HG02885 (cell line): ENCODE measurements around the gene UIMC1.
"Not testable (repeated sequence)": the region's sequence is repeated elsewhere in the genome, so short reads cannot be mapped to it uniquely, and the experiment has no call there.

Source experiments
- ATAC-seq: cut with Tn5 transposase; IDR thresholded peaks from one replicate; pipeline ENCODE4 v1.9.1; 2021; ENCODE audit warnings: mild to moderate bottlenecking; ENCODE audit not compliant: unreplicated experiment, poor library complexity

The UIMC1 gene

DNA sequence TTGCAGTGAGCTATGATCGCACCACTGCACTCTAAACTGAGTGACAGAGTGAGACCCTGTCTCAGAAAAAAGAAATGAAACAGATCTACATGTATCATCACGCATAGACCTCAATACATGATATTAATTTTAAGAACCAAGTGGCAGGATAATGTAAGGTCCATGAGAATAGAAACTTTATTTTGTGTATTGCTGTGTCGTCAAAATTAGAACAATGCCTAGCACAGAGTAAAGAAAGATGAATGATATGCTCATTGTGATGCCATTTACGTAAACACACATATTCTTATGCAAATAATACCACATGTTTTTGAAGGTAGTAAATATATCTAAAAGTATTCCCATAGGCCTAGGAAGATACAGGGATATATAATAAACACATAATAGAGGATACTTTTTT, 3.6 kb upstream of the UIMC1 start:
- ATAC-seq, result no peak

DNA sequence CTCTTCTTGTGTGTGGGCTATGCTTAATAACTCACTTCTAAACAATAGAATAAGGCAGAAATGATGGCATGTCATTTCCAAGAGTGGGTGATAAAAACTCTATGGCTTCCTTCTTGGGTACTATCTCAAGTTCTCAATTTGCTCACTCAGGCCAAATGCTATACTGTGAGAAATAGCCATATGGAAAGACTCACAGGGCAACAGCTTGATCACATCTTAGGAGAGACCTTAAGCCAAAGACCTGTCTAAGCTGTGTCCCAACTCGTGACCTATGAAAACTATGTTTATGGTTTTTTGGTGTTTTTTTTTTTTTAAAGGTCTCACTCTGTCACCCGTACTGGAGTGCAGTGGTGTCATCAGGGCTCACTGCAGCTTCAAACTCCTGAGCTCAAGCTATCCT, 2.1 kb upstream of the UIMC1 start:
- no peak for ATAC-seq

GRCh38 chr5:177005619-177006264, 837 bp downstream of the UIMC1 start:
- ATAC-seq, result peak; percentile 47

DNA sequence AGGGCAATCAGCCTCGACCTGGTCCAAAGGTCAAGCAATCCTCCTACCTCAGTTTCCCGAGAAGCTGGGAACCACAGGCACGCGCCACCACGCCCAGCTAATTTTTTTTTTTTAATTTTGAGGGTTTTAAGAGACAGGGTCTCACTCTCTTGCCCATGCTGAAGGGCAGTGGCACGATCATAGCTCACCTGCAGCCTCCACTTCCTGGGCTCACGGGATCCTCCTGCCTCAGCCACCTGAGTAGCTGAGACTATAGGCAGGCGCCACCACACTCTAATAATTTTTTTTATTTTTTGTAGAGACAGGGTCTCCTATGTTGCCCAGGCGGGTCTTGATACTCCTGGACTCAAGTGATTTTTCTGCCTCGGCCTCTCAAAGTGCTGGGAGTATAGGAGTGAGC, 1.6 kb downstream of the UIMC1 start:
- no peak for ATAC-seq

- ATAC-seq, result no peak
Measured at GRCh38 chr5:177003649-177004048, 2.9 kb downstream of the UIMC1 start.

GRCh38 chr5:176999526-176999925, 7.1 kb downstream of the UIMC1 start:
- ATAC-seq, result not testable (repeated sequence)

- no peak for ATAC-seq
Measured at GRCh38 chr5:176998828-176999227, 7.8 kb downstream of the UIMC1 start.

GRCh38 chr5:176996780-176997179, 9.8 kb downstream of the UIMC1 start:
- ATAC-seq, result no peak

- ATAC-seq, result peak; percentile 49
Measured at GRCh38 chr5:176995896-176996767, 10.4 kb downstream of the UIMC1 start.

DNA sequence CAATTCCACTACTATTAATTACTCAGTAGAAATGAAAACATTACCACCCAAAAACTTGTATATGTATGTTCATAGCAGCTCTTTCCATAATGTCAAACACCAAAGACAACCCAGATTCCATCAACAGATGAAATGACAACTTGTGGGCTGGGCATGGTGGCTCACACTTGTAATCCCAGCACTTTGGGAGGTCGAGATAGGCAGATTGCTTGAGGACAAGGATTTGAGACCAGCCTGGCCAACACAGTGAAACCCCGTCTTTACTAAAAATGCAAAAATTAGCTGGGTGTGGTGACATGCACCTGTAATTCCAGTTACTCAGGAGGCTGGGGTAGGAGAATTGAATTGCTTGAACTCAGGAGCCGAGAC, 11.5 kb downstream of the UIMC1 start:
- ATAC-seq, result no peak

- peak; percentile 56 for ATAC-seq
Measured at GRCh38 chr5:176994460-176995121, 12.0 kb downstream of the UIMC1 start.

DNA sequence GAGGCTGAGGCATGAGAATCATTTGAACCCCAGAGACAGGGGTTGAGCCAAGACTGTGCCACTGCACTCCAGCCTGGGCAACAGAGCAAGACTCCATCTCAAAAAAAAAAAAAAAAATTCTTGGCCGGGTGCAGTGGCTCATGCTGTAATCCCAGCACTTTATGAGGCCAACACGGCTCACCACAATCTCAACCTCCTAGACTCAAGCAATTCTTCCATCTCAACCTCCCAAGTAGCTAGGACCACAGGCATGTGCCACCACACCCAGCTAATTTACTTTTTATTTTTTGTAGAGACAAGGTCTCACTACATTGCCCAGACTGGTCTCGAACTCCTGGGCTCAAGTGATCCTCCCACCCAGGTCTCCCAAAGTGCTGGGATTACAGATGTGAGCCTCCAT, 13.5 kb downstream of the UIMC1 start:
- not testable (repeated sequence) for ATAC-seq

GRCh38 chr5:176987583-176987982, 19.0 kb downstream of the UIMC1 start:
- no peak for ATAC-seq

GRCh38 chr5:176986280-176986679, 20.3 kb downstream of the UIMC1 start:
- ATAC-seq, result no peak

DNA sequence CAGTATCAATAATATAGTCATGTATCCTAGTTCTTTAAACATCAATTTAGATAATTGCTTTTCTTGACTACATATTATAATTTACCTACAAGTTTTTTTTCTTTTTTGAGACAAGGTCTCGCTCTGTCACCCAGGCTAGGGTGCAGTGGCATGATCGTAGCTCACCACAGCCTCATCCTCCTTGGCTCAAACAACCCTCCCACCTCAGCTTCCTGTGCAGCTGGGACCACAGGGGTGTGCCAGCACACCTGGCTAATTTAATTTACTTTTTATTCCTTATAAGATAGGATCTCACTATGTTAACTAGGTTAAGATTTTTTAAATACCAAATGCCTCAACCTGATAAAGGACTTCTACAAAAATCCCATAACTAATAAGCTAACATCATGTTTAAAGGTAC, 21.1 kb downstream of the UIMC1 start:
- no peak for ATAC-seq

GRCh38 chr5:176984176-176984575, 22.4 kb downstream of the UIMC1 start:
- ATAC-seq, result not testable (repeated sequence)

GRCh38 chr5:176983593-176983992, 23.0 kb downstream of the UIMC1 start:
- not testable (repeated sequence) for ATAC-seq

GRCh38 chr5:176983112-176983511, 23.5 kb downstream of the UIMC1 start:
- not testable (repeated sequence) for ATAC-seq

- no peak for ATAC-seq
Measured at GRCh38 chr5:176980818-176981217, 25.8 kb downstream of the UIMC1 start.

- no peak for ATAC-seq
Measured at GRCh38 chr5:176979669-176980068, 26.9 kb downstream of the UIMC1 start.

- ATAC-seq, result no peak
Measured at GRCh38 chr5:176965633-176966032, 40.9 kb downstream of the UIMC1 start.
